ENCODE measurements around the gene ATXN1. TPM values are rescaled to one million over a fixed set of nuclear protein-coding genes. Genes with fewer than 3 reads are reported as not detected.
A peak's percentile ranks its signal among the peaks of the same experiment; 100 is the strongest.

The ATXN1 gene
- total and polyA plus RNA-seq, 2 of the 13 experiments (the other 11 are each of a cell fraction or from before 2014, with no cell fraction given), result 20.7 to 39.5 TPM

- TF ChIP-seq SOX13 (IDR thresholded peaks at IDR 0.05) (no peak), SOX13 (CRISPR knock-in tag; conservative IDR thresholded peaks at IDR 0.05 in 1 of 2, IDR thresholded peaks at IDR 0.05 in 1 of 2) (peak in 1 of 2 experiments; percentile 33; a peak in 1 of 4 replicates), RNF2 (conservative IDR thresholded peaks at IDR 0.05; ENCODE audit: low read depth) (no peak), CEBPG (CRISPR knock-in tag; IDR thresholded peaks at IDR 0.05) (peak; percentile 51), ZBTB1 (CRISPR knock-in tag; IDR thresholded peaks at IDR 0.05; ENCODE audit: borderline replicate concordance) (no peak), MTERF4 (CRISPR knock-in tag; IDR thresholded peaks at IDR 0.05) (peak; percentile 67; the same call in 1 of the 2 replicates), KLF9 (CRISPR knock-in tag; IDR thresholded peaks at IDR 0.05; ENCODE audit: low read depth) (no peak), TCF7 (IDR thresholded peaks at IDR 0.05; ENCODE audit: low read depth) (peak; percentile 19; the same call in 1 of the 2 replicates), ATF4 (CRISPR knock-in tag; IDR thresholded peaks at IDR 0.05) (peak in 1 of 2 experiments; percentile 28; a peak in 1 of 4 replicates), SOX6 (IDR thresholded peaks at IDR 0.05) (no peak), SOX6 (CRISPR knock-in tag; IDR thresholded peaks at IDR 0.05) (peak; percentile 25; the same call in 1 of the 2 replicates), ZNF10 (CRISPR knock-in tag; IDR thresholded peaks at IDR 0.05; ENCODE audit: borderline replicate concordance, low read depth) (no peak), SAFB2 (CRISPR knock-in tag; IDR thresholded peaks at IDR 0.05; ENCODE audit: borderline replicate concordance, low read depth) (no peak), ZNF460 (CRISPR knock-in tag; IDR thresholded peaks at IDR 0.05; ENCODE audit: borderline replicate concordance) (no peak), SIX1 (CRISPR knock-in tag; IDR thresholded peaks at IDR 0.05; ENCODE audit: borderline replicate concordance) (0 out of 2 replicates have a peak, but pooled peaks have one; percentile 8), EP300 (IDR thresholded peaks at IDR 0.05; ENCODE audit: low read depth in 2 of 2, low read length in 2 of 2) (0 out of 4 replicates have a peak, but pooled peaks of 1 of the 2 experiments have one; percentile 19), EP300 (CRISPR knock-in tag; IDR thresholded peaks at IDR 0.05; ENCODE audit: borderline replicate concordance) (no peak), KAT8 (CRISPR knock-in tag; IDR thresholded peaks at IDR 0.05) (no peak), SMAD9 (CRISPR knock-in tag; IDR thresholded peaks at IDR 0.05) (no peak), ZNF614 (CRISPR knock-in tag; IDR thresholded peaks at IDR 0.05; ENCODE audit: borderline replicate concordance) (peak; percentile 34; the same call in 1 of the 2 replicates), STAG1 (CRISPR knock-in tag; IDR thresholded peaks at IDR 0.05) (peak; percentile 14; the same call in 1 of the 2 replicates), ZMYM3 (CRISPR knock-in tag; IDR thresholded peaks at IDR 0.05) (no peak), REST (IDR thresholded peaks at IDR 0.05; ENCODE audit: borderline replicate concordance in 1 of 2, low read depth in 1 of 2, low read length in 2 of 2) (no peak), ZEB1 (IDR thresholded peaks at IDR 0.05; ENCODE audit: insufficient replicate concordance, low read depth) (no peak), ATF1 (CRISPR knock-in tag; IDR thresholded peaks at IDR 0.05) (peak; percentile 32; the same call in 1 of the 2 replicates), ZNF775 (CRISPR knock-in tag; IDR thresholded peaks at IDR 0.05; ENCODE audit: borderline replicate concordance) (no peak)
Observed at GRCh38 chr6:16747232-16748024, 13.8 kb downstream of the ATXN1 start (continued).
